ENCODE data around the gene FIBP. TPM values are rescaled to one million over a fixed set of nuclear protein-coding genes. Genes with fewer than 3 reads are reported as not detected.

FIBP gene
- total and polyA plus RNA-seq, 2 of the 8 experiments (the other 6 are each of a cell fraction or from before 2014, with no cell fraction given), result 74.3 to 173 TPM

GRCh38 chr11:65903068-65903481 lies 14.8 kb upstream of the FIBP start:
- 11% methylated on average over 5 of the region's 5 CpGs; no CpG with 5 or more reads in 1 of the 2 experiments for WGBS, 2 experiments (ENCODE audit: extremely low coverage in 1 of 2, insufficient coverage in 1 of 2, insufficient read length in 1 of 2, insufficient replicate concordance in 2 of 2, low coverage in 1 of 2, low lambda C conversion rate in 2 of 2, missing lambda C conversion rate in 1 of 2)

More at GRCh38 chr11:65903068-65903481, 14.8 kb upstream of the FIBP start:
- Histone ChIP-seq H3K56ac (replicated peaks; ENCODE audit: insufficient read length, low read depth, low read length) (no peak overlapping the region), H3K4me1 (replicated peaks in 1 of 4; ENCODE audit: control insufficient read depth in 3 of 4, insufficient read depth in 4 of 4, low read length in 3 of 4) (peaks cover 3 to 11% (median 8%) of the 10 kb centered on the region in 4 experiments; a peak in 6 of 7 replicates), H3K18ac (ENCODE audit: extremely low read depth, low read length) (no peak overlapping the region), H3K14ac (ENCODE audit: insufficient read length) (no peak overlapping the region), H3K23ac (ENCODE audit: insufficient read length) (no peak overlapping the region), H3K9me3 (ENCODE audit: insufficient read depth in 2 of 2, low read depth in 1 of 2, low read length in 1 of 2) (no peaks in the 10 kb centered on the region), H3K36me3 (ENCODE audit: control insufficient read depth in 2 of 4, insufficient read depth in 4 of 4, low read length in 3 of 4) (no peaks in the 10 kb centered on the region), H3K27me3 (replicated peaks in 1 of 4; ENCODE audit: control insufficient read depth in 3 of 4, extremely low read depth in 1 of 4, insufficient read depth in 3 of 4, low read length in 3 of 4) (peaks cover 15 to 42% (median 36%) of the 10 kb centered on the region in 4 experiments), H2BK12ac (ENCODE audit: low read depth, low read length) (no peak overlapping the region), H2BK120ac (replicated peaks; ENCODE audit: low read depth, low read length) (no peak overlapping the region), H3K79me2 (ENCODE audit: control insufficient read depth in 1 of 2, insufficient read depth in 2 of 2, low read length in 2 of 2) (no peaks in the 10 kb centered on the region), H2AK5ac (ENCODE audit: low read depth, low read length) (no peak overlapping the region), H3K9ac (replicated peaks in 1 of 4; ENCODE audit: extremely low read depth in 1 of 4, low read depth in 3 of 4, low read length in 3 of 4) (no peak overlapping the region), H2BK5ac (ENCODE audit: low read depth, low read length) (no peak overlapping the region), H4K8ac (ENCODE audit: extremely low read depth, insufficient read depth, low read length) (no peak overlapping the region), H3K79me1 (ENCODE audit: low read depth, low read length) (no peaks in the 10 kb centered on the region), H2AFZ (ENCODE audit: low read length) (no peak overlapping the region), H3K4me2 (ENCODE audit: insufficient read depth in 1 of 2, low read depth in 2 of 2, low read length in 2 of 2) (no peak overlapping the region), H3K27ac (ENCODE audit: low read depth, low read length) (no peak overlapping the region), H2BK15ac (ENCODE audit: low read length) (peak overlapping the region; percentile 1; the same call in 1 of the 2 replicates), H2BK20ac (ENCODE audit: low read length) (no peak overlapping the region), H3K4me3 (ENCODE audit: extremely low read depth in 1 of 4, insufficient read depth in 2 of 4, low read depth in 3 of 4, low read length in 4 of 4) (no peak overlapping the region), H4K5ac (ENCODE audit: insufficient read length, low read depth, low read length) (no peak overlapping the region), H3K4ac (replicated peaks; ENCODE audit: insufficient read length, low read depth, low read length) (no peak overlapping the region), H4K91ac (replicated peaks; ENCODE audit: insufficient read length, low read length) (peak overlapping the region; percentile 15), H3K23me2 (ENCODE audit: low read depth, low read length) (peaks cover 9% of the 10 kb centered on the region; the same call in 1 of the 2 replicates), H4K20me1 (replicated peaks in 1 of 2; ENCODE audit: control insufficient read depth in 1 of 2, insufficient read depth in 2 of 2, low read length in 2 of 2) (peaks cover 0 to 4% of the 10 kb centered on the region in 2 experiments)
- no peak for DNase-seq (ENCODE audit: low read depth in 1 of 2, low spot score in 2 of 2)
- CTCF ChIA-PET (ENCODE audit: partially characterized antibody), result interaction anchor here (0.8 to 9.7 kb wide), 4 partner anchors 12 to 85 kb away, joined by 3 to 150 read pairs (median 5); partner anchors contain the start of genes CCDC85B and FIBP
- POLR2A ChIA-PET (ENCODE audit: partially characterized antibody), result interaction anchor here (1.0 to 2.6 kb wide), 4 partner anchors 9 to 16 kb away, joined by 3 to 11 read pairs (median 6); partner anchors contain the start of gene CCDC85B
- no peak for TF ChIP-seq SP2 (IDR thresholded peaks at IDR 0.05; ENCODE audit: low read length)
- 0 out of 2 replicates have a peak, but pooled peaks have one; percentile 42 for TF ChIP-seq JUN (IDR thresholded peaks at IDR 0.05; ENCODE audit: low read depth, low read length)
- no peak for TF ChIP-seq EZH2 (IDR thresholded peaks at IDR 0.05; ENCODE audit: low read depth, low read length, severe bottlenecking)
- no peak for TF ChIP-seq ATF2 (IDR thresholded peaks at IDR 0.05; ENCODE audit: low read length)
- peak; percentile 78 for TF ChIP-seq TEAD4 (IDR thresholded peaks at IDR 0.05; ENCODE audit: low read depth, low read length)
- peak; percentile 44; the same call in 1 of the 2 replicates for TF ChIP-seq JUND (IDR thresholded peaks at IDR 0.05; ENCODE audit: low read length)
- no peak for FAIRE-seq
